ENCODE measurements around the gene MNAT1. TPM values are rescaled to one million over a fixed set of nuclear protein-coding genes. Genes with fewer than 3 reads are reported as not detected.

MNAT1 gene
- polyA plus RNA-seq, 3 donors, result 4.1 to 5.8 (median 4.5) TPM

DNA sequence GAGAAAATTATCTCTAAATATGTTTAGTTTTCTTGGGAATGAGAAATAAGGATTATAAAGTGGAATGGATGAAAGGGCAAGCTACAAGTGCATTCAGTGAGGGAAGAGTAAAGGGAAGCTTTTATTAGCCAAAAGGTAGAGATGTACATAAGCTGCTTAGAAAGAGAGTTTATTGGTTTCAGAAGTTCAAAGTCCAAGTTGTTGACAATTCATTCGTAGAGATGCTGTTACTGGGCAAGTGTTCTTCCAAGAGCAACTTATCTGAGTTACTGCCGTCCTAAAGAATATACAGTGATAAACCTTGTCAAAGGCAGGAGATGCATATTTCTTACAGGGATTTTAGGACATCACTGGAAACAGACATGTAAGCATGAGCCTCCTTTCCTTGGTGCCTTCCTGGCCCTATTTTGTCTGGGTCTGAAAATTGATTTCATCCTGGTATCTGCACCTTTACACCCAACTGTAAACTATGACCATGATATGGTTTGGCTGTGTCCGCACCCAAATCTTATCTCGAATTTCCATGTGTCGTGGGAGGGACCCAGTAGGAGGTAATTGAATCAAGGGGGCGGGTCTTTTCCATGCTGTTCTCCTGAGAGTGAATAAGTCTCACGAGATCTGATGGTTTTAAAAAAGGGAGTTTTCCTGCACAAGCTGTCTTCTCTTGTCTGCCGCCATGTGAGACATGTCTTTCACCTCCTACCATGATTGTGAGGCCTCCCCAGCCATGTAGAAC is 199.5 kb downstream of the MNAT1 start:
- 100% methylated on average over 2 of the region's 8 CpGs for WGBS (ENCODE audit: insufficient coverage)
- intact Hi-C loops (cut with micrococcal nuclease), result no loop called here

GRCh38 chr14:60935319-60935718 is 200.8 kb downstream of the MNAT1 start:
- Histone ChIP-seq H3K36me3 (replicated peaks in 1 of 2; ENCODE audit: control insufficient read depth in 1 of 2, insufficient read depth in 2 of 2, low read length in 2 of 2) (no peaks in the 10 kb centered on the region), H3K27me3 (ENCODE audit: control insufficient read depth in 2 of 2, insufficient read depth in 2 of 2, low read length in 2 of 2) (no peaks in the 10 kb centered on the region), H3K9me3 (replicated peaks in 1 of 2; ENCODE audit: control insufficient read depth in 1 of 2, insufficient read depth in 1 of 2, low read length in 2 of 2) (no peaks in the 10 kb centered on the region), H2AFZ (ENCODE audit: insufficient read depth, low read depth, low read length, poor library complexity, severe bottlenecking) (no peak overlapping the region), H3K4me3 (replicated peaks in 1 of 3; ENCODE audit: low read depth in 2 of 3, low read length in 3 of 3) (no peak overlapping the region), H3K9ac (ENCODE audit: insufficient read depth, low read length, poor library complexity, severe bottlenecking) (no peak overlapping the region), H3K4me1 (ENCODE audit: control insufficient read depth in 1 of 2, insufficient read depth in 2 of 2, low read length in 2 of 2) (no peaks in the 10 kb centered on the region), H3K27ac (ENCODE audit: low read depth in 1 of 2, low read length in 2 of 2) (no peak overlapping the region), H4K20me1 (ENCODE audit: insufficient read depth, low read length) (no peaks in the 10 kb centered on the region), H3K79me2 (ENCODE audit: insufficient read depth, low read length) (no peaks in the 10 kb centered on the region), H3K4me2 (replicated peaks; ENCODE audit: extremely low read depth, low read length, poor library complexity, severe bottlenecking) (no peak overlapping the region)
- intact Hi-C loops (cut with micrococcal nuclease), result no loop called here
- no peak overlapping the region for H3K27ac Mint-ChIP-seq
- TF ChIP-seq CTCF (IDR thresholded peaks at IDR 0.05), result no peak
- no peak overlapping the region for H3K4me3 Mint-ChIP-seq
- peaks cover 2 to 13% (median 5%) of the 10 kb centered on the region in 7 donors for H3K9me3 Mint-ChIP-seq
- peaks cover 0 to 5% of the 10 kb centered on the region in 2 donors for H3K36me3 Mint-ChIP-seq
- DNase-seq, result no peak
- peaks cover 2% of the 10 kb centered on the region for H3K4me1 Mint-ChIP-seq
- no peaks in the 10 kb centered on the region for H3K27me3 Mint-ChIP-seq (ENCODE audit: low read depth in 3 of 3)

More for the DNA sequence above, 199.5 kb downstream of the MNAT1 start:
- no peak overlapping the region for H3K9ac ChIP-seq (ENCODE audit: insufficient read depth, low read length, poor library complexity, severe bottlenecking)
- no peak overlapping the region for H3K4me2 ChIP-seq (replicated peaks; ENCODE audit: extremely low read depth, low read length, poor library complexity, severe bottlenecking)
- no peak for TF ChIP-seq CTCF (IDR thresholded peaks at IDR 0.05)
- Mint-ChIP-seq H3K27ac (no peak overlapping the region), H3K9me3 (peaks cover 0 to 6% (median 3%) of the 10 kb centered on the region in 7 donors), H3K27me3 (ENCODE audit: low read depth in 3 of 3) (no peaks in the 10 kb centered on the region), H3K4me1 (peaks cover 2% of the 10 kb centered on the region), H3K36me3 (peaks cover 0 to 3% of the 10 kb centered on the region in 2 donors), H3K4me3 (no peak overlapping the region)
- H3K27me3 ChIP-seq (ENCODE audit: control insufficient read depth in 2 of 2, insufficient read depth in 2 of 2, low read length in 2 of 2), result no peaks in the 10 kb centered on the region
- H3K36me3 ChIP-seq (replicated peaks in 1 of 2; ENCODE audit: control insufficient read depth in 1 of 2, insufficient read depth in 2 of 2, low read length in 2 of 2), result no peaks in the 10 kb centered on the region
- no peaks in the 10 kb centered on the region for H3K9me3 ChIP-seq (replicated peaks in 1 of 2; ENCODE audit: control insufficient read depth in 1 of 2, insufficient read depth in 1 of 2, low read length in 2 of 2)
- no peak overlapping the region for H3K27ac ChIP-seq (ENCODE audit: low read depth in 1 of 2, low read length in 2 of 2)
- no peaks in the 10 kb centered on the region for H4K20me1 ChIP-seq (ENCODE audit: insufficient read depth, low read length)
- H2AFZ ChIP-seq (ENCODE audit: insufficient read depth, low read depth, low read length, poor library complexity, severe bottlenecking), result no peak overlapping the region
- DNase-seq, result no peak
- H3K4me1 ChIP-seq (ENCODE audit: control insufficient read depth in 1 of 2, insufficient read depth in 2 of 2, low read length in 2 of 2), result no peaks in the 10 kb centered on the region
- no peaks in the 10 kb centered on the region for H3K79me2 ChIP-seq (ENCODE audit: insufficient read depth, low read length)
- H3K4me3 ChIP-seq (replicated peaks in 1 of 3; ENCODE audit: low read depth in 2 of 3, low read length in 3 of 3), result no peak overlapping the region

All from CD14-positive monocyte (primary cell).